GM18498 (cell line): ENCODE measurements around the gene CATSPERE.
"Not testable (repeated sequence)": the region's sequence is repeated elsewhere in the genome, so short reads cannot be mapped to it uniquely, and the experiment has no call there.

Experiments used
- ATAC-seq: cut with Tn5 transposase; IDR thresholded peaks from one replicate; pipeline ENCODE4 v1.9.1; 2021; ENCODE audit warnings: mild to moderate bottlenecking, moderate library complexity; ENCODE audit not compliant: unreplicated experiment

Gene CATSPERE

GRCh38 chr1:244448279-244449036 lies 12.6 kb upstream of the CATSPERE start:
- ATAC-seq = no peak

GRCh38 chr1:244449936-244450508 lies 11.1 kb upstream of the CATSPERE start:
- no peak for ATAC-seq

- ATAC-seq = peak; percentile 16
These were observed 10.2 kb upstream of the CATSPERE start for GRCh38 chr1:244450597-244451538.

GRCh38 chr1:244451539-244451950 lies 9.5 kb upstream of the CATSPERE start, which contains the start of gene ADSS2:
Gene ADSS2 (minus strand): TSS chr1:244451909. CDS start chr1:244451817, 92 bp downstream.
- no peak for ATAC-seq

- ATAC-seq = peak; percentile 95
These were observed 8.9 kb upstream of the CATSPERE start for GRCh38 chr1:244451951-244452795.

GRCh38 chr1:244454412-244454811 lies 6.7 kb upstream of the CATSPERE start:
- ATAC-seq = no peak

- ATAC-seq = no peak
These were observed 4.5 kb upstream of the CATSPERE start for GRCh38 chr1:244456586-244456985.

GRCh38 chr1:244458781-244459180 lies 2.3 kb upstream of the CATSPERE start:
- no peak for ATAC-seq

GRCh38 chr1:244460197-244460596 lies 876 bp upstream of the CATSPERE start:
- ATAC-seq = no peak

- ATAC-seq = no peak
These were observed 5.7 kb downstream of the CATSPERE start for GRCh38 chr1:244466724-244467123.

- no peak for ATAC-seq
These were observed 12.1 kb downstream of the CATSPERE start for GRCh38 chr1:244473059-244473605.

- ATAC-seq = not testable (repeated sequence)
These were observed 23.9 kb downstream of the CATSPERE start for GRCh38 chr1:244484971-244485370.

GRCh38 chr1:244494653-244495052 lies 33.6 kb downstream of the CATSPERE start:
- no peak for ATAC-seq

- no peak for ATAC-seq
These were observed 35.1 kb downstream of the CATSPERE start for GRCh38 chr1:244496186-244496585.

GRCh38 chr1:244497805-244498204 lies 36.7 kb downstream of the CATSPERE start:
- no peak for ATAC-seq

GRCh38 chr1:244499484-244499883 lies 38.4 kb downstream of the CATSPERE start:
- not testable (repeated sequence) for ATAC-seq

- not testable (repeated sequence) for ATAC-seq
These were observed 39.4 kb downstream of the CATSPERE start for GRCh38 chr1:244500515-244500914.

- no peak for ATAC-seq
These were observed 41.6 kb downstream of the CATSPERE start for GRCh38 chr1:244502630-244503029.

GRCh38 chr1:244513493-244513892 lies 52.4 kb downstream of the CATSPERE start:
- ATAC-seq = no peak

- ATAC-seq = no peak
These were observed 54.6 kb downstream of the CATSPERE start for GRCh38 chr1:244515680-244516079.
